ENCODE results near the gene WDFY2.

- TF ChIP-seq CTCF (IDR thresholded peaks at IDR 0.05) (no peak), POLR2A (IDR thresholded peaks at IDR 0.05) (no peak)
These were observed 11.2 kb downstream of the WDFY2 start for GRCh38 chr13:51595416-51595815.
